Midbrain (tissue), 1 donor: Measurements from ENCODE around the gene MPL.
"Not testable (repeated sequence)": the region's sequence is repeated elsewhere in the genome, so short reads cannot be mapped to it uniquely, and the experiment has no call there.

Experiments
- DNase-seq: peaks from one replicate; lab custom pipeline; 2025; lab: John Stamatoyannopoulos, UW

MPL gene

DNA sequence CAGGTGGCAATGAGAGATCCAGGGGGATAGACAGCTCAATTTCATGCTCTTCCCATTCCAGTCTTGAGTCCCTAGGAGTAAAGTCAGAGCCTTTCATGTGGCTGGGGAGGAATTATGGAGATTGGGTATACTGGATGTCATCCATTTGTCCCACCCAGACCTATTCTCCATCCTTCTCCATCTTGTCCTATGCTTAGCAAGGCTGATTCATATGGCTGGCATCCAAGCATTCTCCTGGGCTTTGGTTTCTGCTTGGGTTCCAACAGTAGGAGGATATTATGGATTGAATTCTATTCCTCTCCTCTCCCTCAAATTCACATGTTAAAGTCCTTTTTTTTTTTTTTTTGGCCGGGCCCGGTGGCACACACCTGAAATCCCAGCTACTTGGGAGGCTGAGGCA, 17.3 kb downstream of the MPL start:
- DNase-seq: no peak

DNA sequence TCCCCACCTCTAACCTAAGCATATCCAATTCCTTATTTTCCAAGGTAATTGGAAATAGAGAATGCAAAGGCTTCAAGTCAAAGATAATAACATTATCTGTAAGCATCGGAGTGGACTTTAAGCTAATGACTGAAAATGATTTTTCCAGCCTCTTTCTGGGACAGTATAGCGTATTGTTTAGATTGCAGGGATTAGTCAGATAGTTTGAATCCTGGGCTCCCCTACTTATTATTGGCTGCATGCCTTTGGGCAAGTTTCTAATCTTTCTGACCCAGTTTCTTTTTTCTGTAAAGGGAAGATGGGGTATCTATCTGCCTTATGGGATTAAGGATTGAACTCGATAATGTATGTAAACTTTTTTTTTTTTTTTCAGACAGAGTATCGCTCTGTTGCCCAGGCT, 19.6 kb downstream of the MPL start:
- DNase-seq: no peak

GRCh38 chr1:43358121-43358745, 20.6 kb downstream of the MPL start:
- DNase-seq: no peak

GRCh38 chr1:43358746-43359693, 21.4 kb downstream of the MPL start, which contains the start of gene CDC20:
TSS of gene CDC20 (plus strand) at chr1:43358981. CDS start at chr1:43359216, 235 bp downstream.
- peak; percentile 97 for DNase-seq

DNA sequence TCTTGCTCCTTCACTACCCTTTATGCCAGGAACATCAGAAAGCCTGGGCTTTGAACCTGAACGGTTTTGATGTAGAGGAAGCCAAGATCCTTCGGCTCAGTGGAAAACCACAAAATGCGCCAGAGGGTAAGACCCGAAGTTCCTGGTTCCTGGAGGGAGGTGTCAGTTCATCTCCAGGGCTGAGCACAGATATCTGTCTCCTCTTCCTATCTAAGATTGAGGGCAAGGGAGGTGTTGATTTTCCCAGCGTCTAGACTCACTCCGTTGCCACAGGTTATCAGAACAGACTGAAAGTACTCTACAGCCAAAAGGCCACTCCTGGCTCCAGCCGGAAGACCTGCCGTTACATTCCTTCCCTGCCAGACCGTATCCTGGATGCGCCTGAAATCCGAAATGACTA, 22.1 kb downstream of the MPL start:
- DNase-seq: no peak

- no peak for DNase-seq
Measured at GRCh38 chr1:43360616-43361015, 23.0 kb downstream of the MPL start.

DNA sequence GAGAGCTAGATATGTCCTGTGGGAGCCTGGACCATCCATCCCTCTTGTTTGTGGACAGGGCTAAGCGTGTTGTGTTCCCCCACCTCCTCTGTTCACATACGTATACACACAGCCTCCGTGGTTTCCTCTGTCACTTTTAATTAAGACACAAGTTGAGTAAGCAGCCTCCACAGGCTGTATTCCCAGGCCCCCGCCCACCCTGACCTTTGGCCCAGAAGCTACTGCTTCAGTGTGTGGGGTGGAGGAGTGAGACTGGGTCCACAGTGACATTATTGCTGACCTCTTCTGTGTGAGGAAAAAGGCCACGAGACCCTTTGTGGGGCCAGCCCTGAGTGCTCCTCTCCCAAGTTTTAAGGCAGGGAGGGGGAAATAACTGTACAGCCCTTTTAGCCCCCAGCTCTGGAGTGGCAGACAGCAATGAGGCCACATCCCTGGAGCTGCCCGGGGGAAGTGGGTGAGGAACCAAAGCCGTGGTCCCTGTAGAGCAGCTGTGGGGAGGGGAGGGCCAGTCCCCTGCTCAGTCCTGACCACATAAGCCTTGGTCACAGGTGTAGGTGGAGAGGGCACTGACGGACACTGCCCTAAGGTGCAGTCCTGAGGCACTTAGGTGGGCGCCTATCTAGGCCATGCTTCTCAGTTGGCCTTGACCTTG, 25.8 kb downstream of the MPL start:
- no peak for DNase-seq

- DNase-seq: no peak
Measured at GRCh38 chr1:43363935-43364525, 26.4 kb downstream of the MPL start.

DNA sequence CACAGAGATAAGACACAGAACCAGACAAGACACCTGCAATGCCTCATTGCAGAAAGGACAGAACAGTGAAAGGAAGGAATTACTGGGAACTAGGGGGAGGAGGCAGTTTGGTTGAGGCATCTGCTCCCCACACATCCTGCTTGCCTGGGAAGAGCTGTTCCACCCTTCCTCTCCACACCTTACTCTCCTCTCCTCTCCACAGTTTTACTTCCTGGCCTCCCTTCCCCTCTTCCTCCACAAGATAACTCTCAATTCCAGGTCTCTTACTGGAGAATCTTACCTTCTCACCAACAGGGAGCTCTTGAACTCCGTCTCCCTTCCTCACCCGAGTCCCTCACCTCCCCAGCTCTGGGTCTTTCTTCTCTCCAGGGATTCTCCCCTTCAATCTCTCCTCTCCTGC, 28.1 kb downstream of the MPL start:
- no peak for DNase-seq

DNA sequence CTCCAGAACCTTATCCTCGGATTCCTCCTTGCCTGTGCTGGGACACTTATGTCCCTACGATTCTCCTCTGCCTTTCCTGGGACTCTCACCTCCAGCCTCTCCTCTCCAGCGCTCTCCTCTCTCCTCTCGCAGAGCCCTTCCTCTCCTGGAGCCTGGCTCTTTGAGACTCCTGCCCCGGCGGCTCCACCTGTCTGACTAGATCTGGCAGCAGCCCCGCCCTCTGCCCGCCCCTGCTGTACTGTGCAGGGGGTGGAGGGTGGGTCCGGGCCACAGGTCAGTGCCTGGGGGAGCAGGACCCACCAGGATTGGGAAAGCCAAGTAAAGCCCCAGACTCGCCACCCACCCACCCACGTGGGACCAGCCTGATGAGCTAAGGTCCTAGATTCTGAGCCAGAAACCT, 28.6 kb downstream of the MPL start:
- DNase-seq: no peak

- DNase-seq: no peak
Measured at GRCh38 chr1:43366601-43367025, 29.0 kb downstream of the MPL start.

DNA sequence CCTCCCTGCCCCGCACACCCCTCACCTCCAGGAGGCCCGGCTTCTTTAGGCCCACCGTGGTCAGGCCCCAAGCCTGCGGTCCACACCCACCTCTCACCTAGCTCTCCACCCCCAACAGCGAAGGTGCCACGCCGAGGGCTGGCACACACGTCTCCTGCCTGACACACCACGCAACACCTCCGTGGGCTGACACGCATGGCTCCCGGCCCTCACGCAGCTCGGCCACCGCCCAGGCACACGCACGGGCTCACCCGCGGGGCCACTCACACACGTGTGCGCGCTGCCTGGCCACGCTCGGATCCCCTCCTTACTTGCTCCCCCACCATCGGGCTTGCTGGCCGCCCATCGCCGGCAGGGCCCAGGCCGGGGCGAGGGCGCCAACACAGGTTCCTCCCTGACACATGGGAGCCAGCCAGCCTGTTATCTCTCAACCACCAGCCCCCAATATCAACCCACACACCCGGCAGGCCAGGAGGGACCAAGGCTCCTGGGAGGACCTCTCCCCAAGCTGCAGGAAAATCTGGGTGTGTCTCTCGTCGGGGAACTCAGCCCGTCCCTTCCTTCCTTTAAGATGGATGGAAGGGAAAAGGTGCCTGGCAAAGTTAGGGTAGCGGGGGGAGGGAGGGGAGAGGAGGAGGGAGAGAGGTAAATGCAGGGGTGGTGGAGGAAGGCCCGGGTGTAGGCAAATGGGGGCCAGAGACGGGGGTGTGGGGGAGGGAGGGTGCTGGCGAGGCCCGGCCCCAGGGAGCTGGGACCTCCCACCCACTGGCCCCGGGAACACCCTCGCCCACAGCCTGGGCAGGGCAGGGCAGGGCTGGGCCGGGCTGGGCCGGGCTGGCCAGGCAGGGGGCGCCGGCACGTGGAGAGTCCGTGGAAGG, 29.6 kb downstream of the MPL start:
- DNase-seq: no peak

- DNase-seq: peak; percentile 91
Measured at GRCh38 chr1:43367904-43368645, 30.5 kb downstream of the MPL start, which contains the start of gene ELOVL1. TSS of gene ELOVL1 (minus strand) at chr1:43368011. CDS start at chr1:43365609, 2,402 bp downstream.

GRCh38 chr1:43368646-43369020, 31.0 kb downstream of the MPL start:
- DNase-seq: no peak

DNA sequence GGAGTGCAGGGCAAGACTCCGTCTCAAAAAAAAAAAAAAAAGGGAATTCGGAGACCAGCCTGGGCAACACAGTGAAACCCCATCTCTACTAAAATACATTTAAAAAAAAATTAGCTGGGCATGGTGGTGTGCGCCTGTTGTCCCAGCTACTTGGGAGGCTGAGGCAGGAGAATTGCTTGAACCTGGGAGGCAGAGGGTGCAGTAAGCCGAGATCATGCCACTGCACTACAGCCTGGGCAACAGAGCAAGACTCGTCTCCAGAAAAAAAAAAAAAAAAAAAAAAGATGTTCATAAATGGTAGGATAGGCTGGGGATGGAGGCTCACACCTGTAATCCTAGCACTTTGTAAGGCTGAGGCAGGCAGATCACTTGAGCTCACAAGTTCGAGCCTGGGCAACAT, 32.2 kb downstream of the MPL start:
- DNase-seq: not testable (repeated sequence)

GRCh38 chr1:43370564-43370963, 32.9 kb downstream of the MPL start:
- DNase-seq: no peak

GRCh38 chr1:43372172-43372571, 34.6 kb downstream of the MPL start:
- no peak for DNase-seq

- no peak for DNase-seq
Measured at GRCh38 chr1:43373066-43373940, 35.7 kb downstream of the MPL start.

GRCh38 chr1:43376723-43377235, 39.2 kb downstream of the MPL start:
- no peak for DNase-seq
